Mucosa of rectum (tissue), 2 donors: Measurements from ENCODE around the gene PEAK1.
"Not testable (repeated sequence)": the region's sequence is repeated elsewhere in the genome, so short reads cannot be mapped to it uniquely, and the experiment has no call there.

Source experiments
- H3K27ac ChIP-seq, 2 donors: one replicate each; pipeline ENCODE4 v1.7.0; 2013; ENCODE audit warnings: inconsistent platforms in 2 of 2, low read depth in 2 of 2, low read length in 2 of 2
- H3K27me3 ChIP-seq, 2 donors: one replicate each; pipeline ENCODE4 v1.7.0; 2013; ENCODE audit warnings: low read length in 2 of 2; ENCODE audit not compliant: control insufficient read depth in 2 of 2, insufficient read depth in 2 of 2
- H3K36me3 ChIP-seq, 2 donors: one replicate each; pipeline ENCODE4 v1.7.0; 2013; ENCODE audit warnings: low read length in 2 of 2; ENCODE audit not compliant: control insufficient read depth in 2 of 2, insufficient read depth in 2 of 2
- H3K4me1 ChIP-seq, 2 donors: one replicate each; pipeline ENCODE4 v1.7.0; 2013; ENCODE audit warnings: low read length in 2 of 2, mild to moderate bottlenecking in 1 of 2; ENCODE audit not compliant: control insufficient read depth in 2 of 2, insufficient read depth in 2 of 2
- H3K4me3 ChIP-seq, 2 donors: one replicate each; pipeline ENCODE4 v1.7.0; 2013; ENCODE audit warnings: low read length in 2 of 2
- H3K9ac ChIP-seq, 2 donors: one replicate each; pipeline ENCODE4 v1.7.0; 2013; ENCODE audit warnings: low read length in 2 of 2, low read depth in 1 of 2, mild to moderate bottlenecking in 1 of 2
- H3K9me3 ChIP-seq, 2 donors: one replicate each; pipeline ENCODE4 v1.7.0; 2013; ENCODE audit warnings: low read length in 2 of 2; ENCODE audit not compliant: control insufficient read depth in 2 of 2
- donor health status: healthy.
- donor health status: Normal muscosa, but diverticular disease.

The PEAK1 gene

GRCh38 chr15:77187751-77188464 lies 232.0 kb downstream of the PEAK1 start:
- H3K9ac ChIP-seq = no peak overlapping the region
- H3K9me3 ChIP-seq = no peaks in the 10 kb centered on the region
- H3K4me3 ChIP-seq = no peak overlapping the region
- no peaks in the 10 kb centered on the region for H3K27me3 ChIP-seq
- peaks cover 3 to 11% of the 10 kb centered on the region in 2 donors for H3K4me1 ChIP-seq
- peak overlapping the region; percentile 25 to 27 for H3K27ac ChIP-seq
- H3K36me3 ChIP-seq = no peaks in the 10 kb centered on the region

- no peak overlapping the region for H3K27ac ChIP-seq
- peaks cover 0 to under 1% of the 10 kb centered on the region in 2 donors for H3K36me3 ChIP-seq
- H3K9me3 ChIP-seq = no peaks in the 10 kb centered on the region
- H3K4me3 ChIP-seq = no peak overlapping the region
- peaks cover 7 to 11% of the 10 kb centered on the region in 2 donors for H3K4me1 ChIP-seq
- no peaks in the 10 kb centered on the region for H3K27me3 ChIP-seq
- no peak overlapping the region for H3K9ac ChIP-seq
Measured at GRCh38 chr15:77186594-77187011, 233.3 kb downstream of the PEAK1 start.

- no peaks in the 10 kb centered on the region for H3K27me3 ChIP-seq
- H3K4me1 ChIP-seq = peaks cover 11 to 12% of the 10 kb centered on the region in 2 donors
- H3K4me3 ChIP-seq = no peak overlapping the region
- no peak overlapping the region for H3K27ac ChIP-seq
- peaks cover 0 to 8% of the 10 kb centered on the region in 2 donors for H3K36me3 ChIP-seq
- no peaks in the 10 kb centered on the region for H3K9me3 ChIP-seq
- no peak overlapping the region for H3K9ac ChIP-seq
Measured at GRCh38 chr15:77185242-77185785, 234.6 kb downstream of the PEAK1 start.

DNA sequence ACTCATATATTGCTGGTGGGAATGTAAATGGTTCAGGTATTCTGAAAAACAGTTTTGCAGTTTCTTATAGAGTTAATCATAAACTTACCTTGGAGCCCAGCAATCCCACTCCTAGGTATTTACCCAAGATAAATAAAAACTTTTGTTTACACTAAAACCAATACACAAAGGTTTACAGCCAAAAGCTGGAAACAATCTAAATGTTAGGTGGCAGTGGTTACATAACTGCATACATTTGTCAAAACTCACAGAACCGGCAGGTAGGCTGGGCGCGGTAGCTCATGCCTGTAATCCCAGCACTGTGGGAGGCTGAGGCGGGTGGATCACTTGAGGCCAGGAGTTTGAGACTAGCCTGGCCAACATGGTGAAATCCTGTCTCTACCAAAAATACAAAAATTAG lies 235.6 kb downstream of the PEAK1 start:
- Histone ChIP-seq H3K4me1 (peaks cover 11 to 14% of the 10 kb centered on the region in 2 donors), H3K36me3 (peaks cover 0 to 12% of the 10 kb centered on the region in 2 donors)
- H3K4me3 ChIP-seq, H3K9ac ChIP-seq, H3K27me3 ChIP-seq, H3K9me3 ChIP-seq, H3K27ac ChIP-seq: not testable (repeated sequence)

DNA sequence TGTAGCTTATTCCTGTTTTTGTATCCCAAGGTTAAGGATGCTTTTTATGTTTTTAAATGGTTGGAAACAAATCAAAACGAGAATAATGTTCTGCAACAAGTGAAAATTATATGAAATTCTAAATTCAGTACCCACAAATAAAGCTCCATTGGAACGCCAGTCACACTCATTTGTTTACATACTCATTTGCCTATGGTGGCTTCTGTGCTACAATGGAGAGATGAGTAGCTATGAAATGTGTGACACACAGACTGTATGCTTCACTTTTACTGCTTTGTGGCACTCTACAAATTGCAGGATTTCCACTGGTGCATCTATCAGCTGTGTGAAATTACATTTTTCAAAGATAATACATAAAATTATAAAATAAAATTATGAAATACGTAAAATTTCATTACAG lies 236.8 kb downstream of the PEAK1 start:
- Histone ChIP-seq H3K9ac (no peak overlapping the region), H3K36me3 (peaks cover 0 to 17% of the 10 kb centered on the region in 2 donors), H3K9me3 (no peaks in the 10 kb centered on the region), H3K27me3 (no peaks in the 10 kb centered on the region), H3K4me1 (peaks cover 18 to 26% of the 10 kb centered on the region in 2 donors), H3K4me3 (no peak overlapping the region), H3K27ac (no peak overlapping the region)

DNA sequence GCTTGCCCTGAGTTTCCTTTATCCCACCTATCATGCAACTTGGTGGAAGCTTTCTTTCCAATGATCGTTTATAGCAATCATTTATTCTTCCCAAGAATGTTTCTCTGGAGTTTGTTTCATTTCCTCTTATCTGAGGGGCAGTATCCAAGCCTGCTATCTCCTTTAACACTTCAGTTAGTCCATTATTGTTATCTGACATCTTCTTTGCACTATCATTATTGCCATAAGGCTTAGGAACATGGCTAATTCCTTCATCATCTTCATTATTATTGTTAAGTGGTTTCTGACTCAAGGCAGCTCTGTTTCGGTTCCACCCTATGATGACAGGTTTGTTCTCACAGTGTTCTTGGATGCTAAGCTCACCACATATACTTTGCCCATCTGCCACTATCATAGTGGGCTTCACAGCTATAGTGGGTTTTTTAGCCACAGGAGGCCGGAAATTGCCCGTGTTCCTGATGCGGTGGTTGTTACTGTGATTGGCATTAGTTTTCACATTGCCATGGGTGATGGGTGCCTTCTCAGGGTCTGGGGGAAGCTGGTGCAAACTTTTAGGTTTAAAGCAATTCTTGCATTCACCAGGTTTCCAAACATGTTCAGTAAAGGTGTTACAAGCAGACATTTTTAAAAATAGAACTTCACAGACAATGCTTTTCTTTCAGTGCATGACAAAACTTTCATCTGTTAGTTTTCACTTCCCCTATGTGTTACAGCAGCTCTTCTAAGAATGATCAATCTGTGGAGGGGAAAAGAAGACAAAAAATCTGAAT lies 238.4 kb downstream of the PEAK1 start:
- H3K36me3 ChIP-seq = peaks cover 0 to 17% of the 10 kb centered on the region in 2 donors
- H3K27ac ChIP-seq = peak overlapping the region in 1 of 2 donors; percentile 17
- H3K9me3 ChIP-seq = no peaks in the 10 kb centered on the region
- H3K27me3 ChIP-seq = no peaks in the 10 kb centered on the region
- H3K9ac ChIP-seq = no peak overlapping the region
- no peak overlapping the region for H3K4me3 ChIP-seq
- H3K4me1 ChIP-seq = peaks cover 10 to 27% of the 10 kb centered on the region in 2 donors

- Histone ChIP-seq H3K9me3 (no peaks in the 10 kb centered on the region), H3K9ac (no peak overlapping the region), H3K4me1 (peaks cover 7 to 23% of the 10 kb centered on the region in 2 donors), H3K36me3 (peaks cover 0 to 17% of the 10 kb centered on the region in 2 donors), H3K27me3 (no peaks in the 10 kb centered on the region), H3K27ac (no peak overlapping the region), H3K4me3 (no peak overlapping the region)
Measured at GRCh38 chr15:77180757-77181156, 239.1 kb downstream of the PEAK1 start.

DNA sequence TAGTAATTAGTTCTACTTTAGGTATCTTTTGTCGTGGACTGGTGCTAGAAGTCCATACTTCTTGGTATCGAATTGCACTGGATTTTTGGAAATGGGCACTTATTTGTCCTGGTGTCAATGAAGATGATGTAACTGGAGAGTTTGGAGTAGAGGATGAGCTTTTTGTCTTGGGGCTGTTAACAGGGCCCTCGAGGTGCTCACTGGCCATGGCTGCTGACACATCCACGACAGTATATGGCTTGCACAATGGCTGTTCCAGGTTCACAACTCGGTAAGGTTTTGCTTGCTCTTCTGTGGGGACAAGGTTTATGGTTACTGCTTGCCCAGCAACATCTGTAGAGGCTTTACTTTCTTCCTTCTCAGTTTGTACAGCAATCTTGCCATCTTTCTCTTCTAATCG lies 239.6 kb downstream of the PEAK1 start:
- no peak overlapping the region for H3K27ac ChIP-seq
- H3K4me1 ChIP-seq = peaks cover 7 to 23% of the 10 kb centered on the region in 2 donors
- no peaks in the 10 kb centered on the region for H3K27me3 ChIP-seq
- no peak overlapping the region for H3K4me3 ChIP-seq
- no peak overlapping the region for H3K9ac ChIP-seq
- H3K9me3 ChIP-seq = no peaks in the 10 kb centered on the region
- H3K36me3 ChIP-seq = peaks cover 0 to 17% of the 10 kb centered on the region in 2 donors

DNA sequence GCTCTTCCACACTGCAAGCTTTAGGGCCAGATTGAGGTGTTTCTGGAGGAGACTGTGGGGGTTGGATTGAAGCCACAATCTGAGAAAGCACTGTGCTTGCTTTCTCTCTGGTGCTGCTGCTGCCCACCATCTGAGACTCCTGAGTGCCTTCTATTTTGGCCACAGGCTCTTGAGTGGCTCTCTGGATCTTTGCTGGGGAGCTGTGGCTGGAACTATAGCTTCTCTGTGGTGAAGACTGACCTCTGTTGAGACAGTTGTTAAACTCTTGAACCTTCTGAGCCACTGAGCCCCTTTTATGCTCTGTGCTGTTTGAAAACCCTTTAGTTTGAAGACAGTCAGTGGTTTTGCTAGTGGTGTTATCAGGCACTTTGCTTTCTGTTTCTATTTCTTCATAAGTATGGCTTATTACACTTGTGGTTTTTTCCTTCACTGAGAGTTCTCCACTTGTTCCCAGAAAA lies 240.3 kb downstream of the PEAK1 start:
- H3K4me3 ChIP-seq = peak overlapping the region in 1 of 2 donors; percentile 7
- H3K27ac ChIP-seq = peak overlapping the region in 1 of 2 donors; percentile 16
- H3K4me1 ChIP-seq = peaks cover 7 to 23% of the 10 kb centered on the region in 2 donors
- no peaks in the 10 kb centered on the region for H3K9me3 ChIP-seq
- H3K9ac ChIP-seq = no peak overlapping the region
- peaks cover 0 to 17% of the 10 kb centered on the region in 2 donors for H3K36me3 ChIP-seq
- no peaks in the 10 kb centered on the region for H3K27me3 ChIP-seq

GRCh38 chr15:77178411-77178810 lies 241.5 kb downstream of the PEAK1 start:
- H3K27me3 ChIP-seq = no peaks in the 10 kb centered on the region
- peaks cover 10 to 23% of the 10 kb centered on the region in 2 donors for H3K4me1 ChIP-seq
- no peak overlapping the region for H3K4me3 ChIP-seq
- peaks cover 0 to 17% of the 10 kb centered on the region in 2 donors for H3K36me3 ChIP-seq
- no peak overlapping the region for H3K9ac ChIP-seq
- H3K27ac ChIP-seq = no peak overlapping the region
- H3K9me3 ChIP-seq = no peaks in the 10 kb centered on the region
